Epidermal melanocyte (primary cell): ENCODE measurements around the gene MEF2D.
A peak's percentile ranks its signal among the peaks of the same experiment; 100 is the strongest.

Source experiments
- DNase-seq: peaks from one replicate; pipeline ENCODE4 v3.0.0; 2011; ENCODE audit warnings: low spot score; ENCODE audit not compliant: insufficient read length

Gene MEF2D

DNA sequence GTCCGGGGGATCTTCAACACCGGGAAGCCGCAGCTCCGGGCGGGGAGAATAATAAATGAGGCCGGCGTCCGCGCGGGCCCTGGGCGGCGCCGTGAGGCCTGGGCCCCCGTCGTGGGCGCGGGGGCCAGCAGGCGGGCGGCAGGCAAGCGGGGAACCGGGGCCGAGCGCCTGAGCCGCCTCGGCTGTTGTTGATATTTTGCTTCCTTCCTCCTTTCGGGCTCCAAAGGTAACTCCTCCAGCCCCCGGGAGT is at the start of gene MEF2D:
TSS of gene MEF2D (minus strand) at position 233 of the 250 bp plus-strand sequence. CDS start 17,483 bp downstream, outside the sequence.
- no peak for DNase-seq

DNA sequence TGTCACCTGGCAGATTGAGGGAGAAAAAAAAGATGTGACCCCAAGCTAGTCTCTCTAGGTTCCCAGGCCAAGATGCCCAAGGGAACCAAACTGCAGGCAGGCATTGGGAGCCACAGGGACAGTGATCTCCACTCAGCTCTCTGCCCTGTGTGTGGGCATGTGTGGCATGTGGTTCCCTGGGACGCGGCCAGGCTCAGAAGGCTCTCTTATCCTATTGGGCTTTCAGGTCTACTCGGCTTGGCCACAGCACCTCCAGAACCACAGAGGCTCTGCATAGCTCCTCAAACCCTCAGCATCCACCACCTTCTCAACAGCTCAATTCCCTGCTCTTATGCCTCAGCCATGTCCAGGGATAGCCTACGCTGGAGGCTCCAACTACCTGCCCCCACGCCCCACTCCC is 49.8 kb upstream of the MEF2D start:
- no peak for DNase-seq

DNA sequence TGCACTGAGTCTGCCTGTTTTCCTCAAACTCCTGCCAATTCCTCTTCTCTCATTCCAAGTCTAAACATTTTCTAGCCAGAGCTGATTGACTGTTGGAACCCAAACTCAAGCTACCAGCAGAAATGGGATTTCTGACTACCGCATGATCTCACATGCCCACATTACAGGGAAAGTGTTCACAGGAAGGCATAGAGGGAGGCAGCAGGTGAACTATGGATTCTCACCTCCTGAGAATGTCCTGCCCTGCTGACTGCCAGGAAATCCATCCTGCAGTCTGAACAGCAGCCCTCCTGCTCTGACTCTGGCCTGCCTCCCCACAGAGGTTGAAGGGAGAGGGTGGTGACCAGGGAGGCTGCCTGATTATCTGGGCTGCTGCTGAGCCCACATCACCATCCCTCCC is 49.3 kb upstream of the MEF2D start:
- DNase-seq = no peak

DNA sequence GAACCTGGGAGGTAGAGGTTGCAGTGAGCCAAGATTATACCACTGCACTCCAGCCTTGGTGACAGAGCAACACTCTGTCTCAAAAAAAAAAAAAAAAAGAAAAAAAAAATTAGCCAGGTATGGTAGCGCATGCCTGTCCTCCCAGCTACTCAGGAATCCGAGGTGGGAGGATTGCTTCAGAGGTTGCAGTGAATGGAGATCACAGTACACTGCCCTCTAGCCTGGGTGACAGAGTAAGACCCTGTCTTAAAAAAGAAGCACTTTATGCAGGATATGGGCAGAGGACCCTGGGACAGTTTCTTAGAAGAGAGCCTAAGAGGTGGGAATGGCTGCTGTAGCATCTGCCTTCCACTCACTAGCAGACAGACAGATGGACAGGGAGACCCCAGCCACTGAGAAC is 48.8 kb upstream of the MEF2D start:
- no peak for DNase-seq

DNA sequence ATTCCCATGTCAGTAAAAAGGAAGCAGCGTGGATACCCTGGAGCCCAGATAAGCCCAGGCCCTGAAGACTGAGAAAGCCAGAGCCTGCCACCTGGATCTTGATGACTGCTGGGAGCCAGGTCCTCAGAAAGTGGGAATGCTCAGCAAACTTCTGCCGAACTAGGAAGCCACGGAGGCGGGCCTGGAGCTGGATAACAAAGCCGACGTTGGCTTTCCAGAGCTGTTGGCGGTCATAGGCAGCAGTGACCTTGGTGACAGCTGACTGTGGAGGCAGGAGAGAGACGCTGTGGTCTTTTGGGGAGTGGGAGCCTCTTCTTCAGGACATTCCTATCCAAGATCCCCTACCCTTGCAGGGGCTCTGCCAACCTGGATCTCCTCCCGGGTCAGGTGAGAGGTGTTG is 47.4 kb upstream of the MEF2D start:
- DNase-seq = no peak

DNA sequence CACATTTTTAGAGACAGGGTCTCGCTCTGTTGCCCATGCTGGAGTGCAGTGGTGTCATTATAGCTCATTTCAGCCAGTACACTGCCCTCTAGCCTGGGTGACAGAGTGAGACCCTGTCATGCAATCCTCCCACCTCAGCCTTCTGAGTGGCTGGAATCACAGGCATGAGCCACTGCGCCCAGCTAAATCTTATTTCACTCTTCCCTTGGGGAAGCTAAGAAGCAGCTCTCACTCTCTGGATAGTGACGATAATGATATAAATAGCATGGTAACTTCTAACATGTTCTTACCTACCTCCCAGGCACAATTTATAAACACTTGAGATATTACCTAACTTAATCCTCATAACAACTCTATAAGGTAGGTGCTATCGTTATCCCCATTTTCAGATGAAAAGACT is 46.9 kb upstream of the MEF2D start:
- DNase-seq = no peak

DNA sequence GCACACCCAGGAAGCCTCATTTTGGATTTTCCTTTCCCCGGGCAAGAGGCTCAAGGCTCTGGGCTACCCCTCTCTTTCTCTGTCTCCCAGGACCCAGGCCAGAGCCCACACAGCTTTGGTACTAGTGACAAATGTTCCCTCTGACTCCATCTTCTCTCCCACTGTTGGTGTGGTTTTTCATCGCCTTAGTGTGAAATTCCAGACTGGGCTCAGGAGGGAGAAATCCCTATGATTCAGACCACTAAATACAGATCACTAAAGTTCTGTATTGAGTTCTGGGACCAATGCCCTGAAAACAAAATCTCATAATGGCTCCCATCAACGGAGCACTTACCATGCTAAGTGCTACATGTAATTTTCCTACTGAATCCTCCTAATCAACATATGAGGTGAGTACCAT is 45.7 kb upstream of the MEF2D start:
- no peak for DNase-seq

DNA sequence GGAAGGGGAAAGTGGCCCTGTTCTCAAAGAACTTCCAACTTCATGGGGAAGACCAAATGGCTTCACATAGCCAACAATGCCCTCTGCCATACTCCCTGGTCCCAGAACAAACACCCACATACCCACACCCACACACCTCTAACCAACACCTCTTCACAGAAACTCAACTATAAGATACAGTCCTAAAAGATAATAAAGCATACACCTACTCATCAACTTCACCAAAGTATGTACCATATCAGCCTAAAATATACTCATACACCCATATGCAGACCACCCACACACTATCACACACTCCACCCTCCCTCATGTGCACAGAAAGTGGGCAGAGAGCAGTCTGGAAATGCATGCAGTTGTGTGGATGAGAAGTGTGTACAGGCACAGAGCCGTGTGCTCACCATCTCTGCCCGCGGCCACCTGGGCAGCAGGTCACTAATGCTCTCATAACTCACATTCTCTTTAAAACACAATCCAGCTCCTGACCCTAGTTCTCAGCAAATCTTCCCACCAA is 44.1 kb upstream of the MEF2D start:
- no peak for DNase-seq

DNA sequence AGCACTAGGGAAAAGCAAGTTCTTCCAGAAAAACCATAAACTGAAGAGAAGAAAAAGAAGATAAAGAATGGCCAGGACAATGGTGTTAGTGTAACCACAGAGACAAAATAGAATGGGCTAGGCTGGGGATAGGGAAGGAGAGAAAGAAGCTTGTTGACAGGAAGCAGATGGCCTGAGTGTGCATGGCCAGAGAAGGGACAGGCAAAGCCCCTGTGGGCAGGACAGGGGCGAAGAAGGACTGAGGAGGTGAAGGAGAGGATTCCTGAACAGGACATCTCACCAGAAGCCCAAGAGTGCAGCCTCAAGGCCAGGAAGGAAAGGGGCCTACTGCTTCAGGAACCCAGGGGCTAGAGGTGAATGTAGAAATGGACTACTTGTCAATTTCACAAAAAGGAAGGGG is 42.5 kb upstream of the MEF2D start:
- DNase-seq = no peak

DNA sequence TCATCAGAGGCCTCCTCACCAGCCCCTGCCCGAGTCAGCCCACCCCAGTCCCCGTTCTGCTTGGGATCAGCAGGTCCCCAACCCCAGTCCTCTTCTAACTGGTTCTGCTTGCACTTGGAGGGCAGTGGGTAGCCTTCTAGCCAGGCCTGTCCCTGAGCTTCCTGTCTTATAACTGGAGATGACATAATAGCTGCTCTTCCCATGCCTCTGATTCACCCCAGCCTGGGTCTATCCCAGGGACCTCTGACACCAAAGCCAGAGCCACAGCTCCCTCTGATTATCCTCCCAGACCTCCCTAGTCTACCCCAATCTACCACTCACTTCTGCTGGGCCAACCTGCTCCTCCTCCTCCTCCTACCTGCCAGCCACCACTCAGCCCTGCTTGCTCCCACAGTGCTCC is 40.4 kb upstream of the MEF2D start:
- no peak for DNase-seq

DNA sequence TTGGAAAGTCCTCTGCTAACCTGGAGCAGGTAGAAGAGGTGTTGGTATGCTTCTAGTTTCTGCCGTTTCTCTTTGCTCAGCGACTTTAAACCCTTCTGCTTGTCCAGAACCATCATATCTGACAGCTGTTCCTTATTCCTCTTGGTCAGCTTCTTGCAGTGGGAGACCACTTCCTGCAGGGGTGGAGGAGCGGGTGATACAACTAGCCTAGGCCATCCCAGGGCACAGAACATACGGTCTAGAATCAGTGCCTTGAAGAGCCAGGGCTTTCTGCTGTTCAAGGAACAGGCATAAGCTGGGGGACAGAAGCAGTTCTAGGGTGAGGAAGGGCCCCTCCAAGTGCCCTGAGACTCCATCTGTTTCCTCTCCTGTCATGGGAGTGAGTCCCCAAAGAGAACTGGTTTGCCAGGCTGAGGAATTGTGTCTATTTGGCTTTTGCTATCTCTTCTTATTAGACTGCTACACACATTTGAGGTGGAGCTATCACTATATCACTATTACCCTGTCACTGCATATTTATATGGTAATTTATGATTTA is 39.3 kb upstream of the MEF2D start:
- no peak for DNase-seq

DNA sequence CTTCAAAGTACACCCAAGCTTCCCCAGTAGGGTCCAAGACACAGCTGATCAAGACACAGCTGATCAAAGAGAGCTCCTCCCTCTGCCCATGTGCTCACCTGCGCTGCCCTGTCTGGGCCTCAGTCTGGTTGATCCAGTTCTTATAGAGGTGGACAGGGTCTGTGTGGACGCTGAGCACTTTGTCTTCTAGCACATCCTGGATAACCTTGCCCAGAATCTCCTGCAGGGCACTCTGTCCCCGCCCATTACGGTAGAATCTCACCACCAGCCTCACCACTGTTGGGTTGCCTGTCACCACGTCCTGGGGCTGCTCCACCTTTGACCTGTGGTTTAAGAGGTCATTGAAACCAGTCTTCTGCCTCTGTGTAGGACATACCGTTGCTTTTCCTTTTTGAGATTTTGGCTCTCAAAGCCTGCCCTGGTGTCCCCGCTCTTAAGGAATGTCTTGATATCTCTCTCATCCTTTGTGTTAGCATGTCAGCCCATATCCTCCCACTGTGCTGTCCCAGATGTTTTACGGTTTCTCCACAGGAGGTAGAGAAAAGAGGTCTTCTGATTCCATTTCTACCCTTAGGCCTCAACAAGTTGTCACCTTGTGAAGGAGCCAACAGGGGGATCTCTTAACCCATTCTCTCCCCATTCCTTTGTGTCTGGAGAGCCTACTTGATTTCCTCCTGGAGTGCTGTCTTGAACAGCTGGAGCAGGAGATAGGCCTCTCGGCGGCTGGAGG is 38.3 kb upstream of the MEF2D start:
- no peak for DNase-seq

DNA sequence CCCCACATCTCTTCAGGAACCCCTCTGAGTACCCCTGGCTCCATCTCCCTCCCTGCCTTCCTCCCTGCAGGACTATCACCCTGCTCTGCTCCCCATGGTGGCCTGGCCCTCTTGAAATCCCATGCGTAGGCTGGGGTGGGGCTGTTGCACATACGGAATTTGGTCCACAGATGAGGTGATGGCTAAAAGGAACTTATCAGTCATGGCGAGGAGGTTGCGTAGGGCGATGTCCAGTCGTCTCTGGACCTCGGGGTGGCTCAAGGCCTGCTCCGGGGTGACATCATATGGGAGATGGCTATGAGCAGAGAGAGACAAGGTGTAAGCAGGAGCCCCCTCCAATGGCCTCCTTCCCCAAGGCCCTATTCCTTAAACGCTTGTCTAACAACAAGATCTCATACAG is 36.5 kb upstream of the MEF2D start:
- DNase-seq = no peak

DNA sequence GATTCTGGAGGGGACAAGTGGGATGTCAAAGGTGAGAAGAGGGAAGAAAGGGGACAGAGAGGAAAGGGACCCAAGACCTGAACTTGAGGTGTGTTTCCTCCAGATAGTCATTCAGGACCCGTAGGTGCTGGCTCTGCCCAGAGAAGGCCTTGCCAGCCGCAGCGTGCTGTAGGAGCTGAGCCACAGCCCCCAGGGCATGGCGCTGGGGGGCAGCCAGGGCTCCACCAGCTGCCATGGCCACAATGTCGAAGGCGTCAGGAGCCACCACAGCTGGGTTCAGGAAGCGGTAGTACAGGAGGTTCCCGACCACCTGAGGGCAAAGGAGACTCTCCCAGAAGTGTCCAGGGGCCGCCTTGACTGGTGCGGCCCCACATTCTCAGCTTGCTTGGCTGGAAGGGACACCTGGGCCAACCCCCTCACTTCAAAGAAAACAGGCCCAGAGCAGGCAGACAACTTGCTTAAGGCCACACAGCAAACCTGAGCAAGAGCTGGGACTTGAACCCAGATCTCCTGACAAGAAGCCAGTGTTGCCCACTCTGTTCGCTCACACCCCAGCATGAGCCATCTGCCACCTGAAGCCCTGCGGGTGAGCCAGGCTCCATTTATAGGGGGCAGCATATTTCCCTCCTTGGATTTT is 34.0 kb upstream of the MEF2D start:
- DNase-seq = no peak

DNA sequence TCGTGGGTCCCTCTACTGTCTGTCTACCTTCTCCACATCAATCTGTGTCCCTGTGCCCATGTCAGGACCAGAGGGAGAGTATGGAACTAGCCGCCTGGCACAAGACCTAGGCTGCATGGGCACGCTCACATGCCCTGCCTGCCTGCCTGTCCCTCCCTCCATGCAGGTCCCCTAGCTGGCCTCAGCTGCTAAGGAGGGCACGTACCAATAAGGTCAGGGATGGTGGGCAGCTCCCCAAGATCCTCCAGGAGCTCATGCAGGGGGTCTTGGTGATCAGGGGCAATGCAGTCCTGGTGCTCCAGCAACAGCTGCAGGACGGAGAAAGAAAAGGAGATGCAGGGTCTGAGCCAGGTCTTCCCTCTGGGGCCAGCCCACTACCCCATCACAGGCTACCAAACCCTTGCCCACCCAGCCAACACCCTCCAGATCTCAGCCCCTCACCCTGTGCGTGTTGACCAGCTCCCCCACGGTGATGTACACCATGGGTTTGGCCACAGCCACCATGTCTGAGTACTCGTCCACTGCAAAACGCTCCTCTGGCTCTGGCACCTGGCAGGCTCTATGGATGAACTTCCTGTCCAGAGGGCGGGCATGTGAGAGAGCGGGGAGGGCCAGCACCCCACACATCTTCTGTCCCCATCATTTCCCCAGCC is 33.1 kb upstream of the MEF2D start:
- DNase-seq = no peak

DNA sequence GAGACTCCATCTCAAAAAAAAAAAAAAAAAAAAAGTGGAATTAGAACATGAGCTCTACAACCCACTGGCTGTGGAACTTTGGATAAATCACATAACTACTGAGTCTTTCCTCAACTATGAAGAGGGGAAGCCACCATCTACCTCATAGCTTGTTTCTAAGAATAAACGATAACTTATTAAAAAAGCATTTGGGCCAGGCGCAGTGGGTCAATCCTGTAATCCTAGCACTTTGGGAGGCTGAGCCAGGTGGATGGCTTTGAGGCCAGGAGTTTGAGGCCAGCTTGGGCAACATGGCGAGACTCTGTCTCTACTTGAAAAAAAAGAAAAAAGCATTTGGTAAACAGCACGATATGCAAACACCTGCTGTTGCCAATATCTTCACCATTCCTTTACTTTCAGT is 31.8 kb upstream of the MEF2D start:
- DNase-seq = no peak

DNA sequence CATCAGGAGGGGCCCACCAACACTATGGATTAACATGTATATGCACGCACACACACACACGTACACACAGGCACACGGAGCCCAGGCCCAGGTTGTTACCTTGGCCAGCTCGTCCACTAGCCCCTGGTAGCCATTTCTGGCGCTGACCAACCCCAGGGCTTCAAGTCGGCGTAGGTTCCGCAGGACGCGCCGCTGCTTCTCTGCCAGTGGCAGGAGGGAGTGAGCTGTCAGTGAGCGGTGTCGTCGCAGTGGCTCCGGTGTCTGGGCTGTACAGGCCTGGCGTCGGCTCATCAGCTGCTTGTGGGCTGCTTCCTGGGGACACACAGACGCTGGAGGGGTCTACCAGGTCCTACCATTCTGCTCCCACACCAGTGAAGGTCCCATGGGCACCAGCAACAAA is 29.4 kb upstream of the MEF2D start:
- DNase-seq = no peak

DNA sequence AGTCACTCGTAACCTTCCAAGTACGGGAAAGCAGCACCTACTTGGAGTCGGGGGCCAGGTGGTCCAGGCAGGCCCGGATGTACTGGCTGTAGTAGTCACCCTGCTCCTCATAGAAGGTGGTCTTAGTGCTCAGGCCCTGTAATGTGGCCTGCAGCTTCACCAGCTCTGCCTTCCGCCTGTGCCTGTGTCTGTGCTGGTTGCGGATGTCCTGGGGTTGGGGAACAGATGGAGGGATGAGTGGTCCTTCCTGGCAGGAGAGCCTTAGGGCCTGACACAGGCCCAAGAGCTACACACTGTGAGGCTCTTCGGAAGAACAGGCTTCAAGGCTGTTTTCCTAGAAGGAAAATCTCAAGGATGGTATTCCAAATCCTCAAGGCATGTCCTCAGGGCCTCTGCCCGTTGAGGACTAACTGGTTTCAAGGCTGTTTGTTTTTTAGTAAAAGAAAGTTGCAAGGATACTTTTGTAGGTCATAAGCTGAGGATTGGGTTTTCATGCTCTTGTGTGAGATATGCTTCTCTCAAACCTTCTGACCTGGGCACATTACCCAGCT is 28.4 kb upstream of the MEF2D start:
- DNase-seq = no peak

DNA sequence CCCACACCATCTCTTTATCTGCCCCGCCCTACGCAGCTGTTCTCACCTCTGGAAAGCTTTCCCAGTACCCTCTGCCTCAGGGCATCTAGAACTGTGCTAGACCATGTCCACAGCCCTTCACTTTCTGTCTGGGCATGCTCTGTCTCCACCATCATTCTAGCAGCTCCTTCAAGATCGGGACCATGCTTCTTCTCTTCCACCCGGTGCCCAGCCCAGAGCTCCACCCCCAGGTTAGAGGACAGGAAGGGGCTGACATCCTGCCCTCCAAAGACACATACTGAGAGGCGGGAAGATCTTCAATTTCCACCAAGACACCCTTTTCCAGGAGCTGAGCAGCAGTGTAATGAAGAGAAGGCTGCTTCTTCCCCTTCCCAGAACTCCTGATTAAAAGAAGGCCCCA is 27.7 kb upstream of the MEF2D start:
- DNase-seq = no peak

DNA sequence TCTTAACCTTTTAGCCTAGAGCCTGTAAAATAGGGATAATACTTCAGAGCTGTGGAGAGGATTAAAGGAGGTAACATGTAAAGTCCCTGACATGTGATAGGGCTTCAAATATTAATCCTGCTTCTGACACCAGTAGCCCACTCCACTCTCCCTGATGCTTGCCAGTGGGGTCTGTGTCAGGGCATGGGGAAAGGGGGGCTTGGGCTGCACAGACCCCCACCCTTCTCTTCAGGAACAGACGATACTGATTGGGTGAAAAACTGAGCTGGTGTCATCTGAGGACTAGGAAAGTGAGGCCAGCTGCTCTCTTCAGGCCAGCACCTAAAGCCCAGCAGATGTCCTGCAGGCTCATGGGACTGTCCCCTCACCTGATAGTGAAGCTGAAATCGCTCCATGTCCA is 27.0 kb upstream of the MEF2D start:
- no peak for DNase-seq

DNA sequence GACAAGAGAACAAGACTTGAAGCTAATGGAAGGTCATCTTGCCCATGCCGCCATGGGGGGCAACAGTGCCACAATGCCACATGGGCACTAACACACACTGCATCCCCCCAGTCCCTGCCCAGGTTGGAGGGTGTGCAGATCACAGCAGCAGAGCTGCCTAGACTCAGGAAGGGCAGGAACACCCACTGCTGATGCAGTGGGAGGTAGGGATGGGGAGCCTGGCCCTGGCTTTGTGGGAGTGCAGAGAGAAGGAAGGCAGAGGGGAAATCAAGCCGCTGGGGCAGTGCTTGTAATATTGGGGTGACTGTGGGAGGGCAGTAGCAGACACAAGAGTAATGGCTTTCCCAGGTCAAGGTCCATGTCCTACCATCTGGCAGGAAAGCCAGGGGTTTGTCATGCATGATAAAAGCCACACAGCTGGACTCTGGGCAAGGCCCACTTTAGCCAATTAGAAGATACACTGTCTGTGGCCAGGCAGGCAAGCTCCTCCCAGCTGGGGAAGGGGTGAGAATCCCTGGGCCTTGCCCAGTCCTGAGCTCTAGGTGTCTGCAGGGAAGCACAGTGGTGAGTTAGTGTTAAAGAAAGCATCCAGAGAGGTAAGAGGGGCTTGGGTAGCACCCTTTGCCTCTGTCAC is 25.4 kb upstream of the MEF2D start:
- DNase-seq = no peak

DNA sequence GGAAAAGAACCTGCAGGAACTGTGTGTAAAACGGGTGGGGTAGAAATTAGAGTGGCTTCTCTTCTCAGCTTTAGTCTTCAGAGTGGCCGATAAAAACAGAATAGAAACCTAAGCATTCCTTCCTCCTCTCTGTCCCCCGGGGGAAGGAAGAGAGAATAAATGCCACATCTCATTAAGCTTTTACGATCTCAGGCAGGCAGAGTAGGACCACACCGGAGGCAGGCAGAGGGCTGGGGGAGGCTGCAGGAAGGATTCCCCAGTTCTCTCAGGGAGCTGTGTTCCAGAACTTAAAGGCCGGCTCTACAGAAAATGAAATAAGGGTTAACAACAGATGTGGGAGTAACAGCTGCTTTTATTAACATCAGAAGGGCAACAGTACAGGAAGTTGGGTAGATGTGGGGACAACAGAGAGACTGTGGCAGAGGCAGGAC is 24.5 kb upstream of the MEF2D start:
- peak; percentile 21 for DNase-seq
